GM19351 (cell line): ENCODE results near the gene FBXL15.

ENCODE experiments used
- ATAC-seq: cut with Tn5 transposase; IDR thresholded peaks from one replicate; pipeline ENCODE4 v1.9.1; 2021; ENCODE audit warnings: mild to moderate bottlenecking, moderate library complexity; ENCODE audit not compliant: unreplicated experiment

The FBXL15 gene

DNA sequence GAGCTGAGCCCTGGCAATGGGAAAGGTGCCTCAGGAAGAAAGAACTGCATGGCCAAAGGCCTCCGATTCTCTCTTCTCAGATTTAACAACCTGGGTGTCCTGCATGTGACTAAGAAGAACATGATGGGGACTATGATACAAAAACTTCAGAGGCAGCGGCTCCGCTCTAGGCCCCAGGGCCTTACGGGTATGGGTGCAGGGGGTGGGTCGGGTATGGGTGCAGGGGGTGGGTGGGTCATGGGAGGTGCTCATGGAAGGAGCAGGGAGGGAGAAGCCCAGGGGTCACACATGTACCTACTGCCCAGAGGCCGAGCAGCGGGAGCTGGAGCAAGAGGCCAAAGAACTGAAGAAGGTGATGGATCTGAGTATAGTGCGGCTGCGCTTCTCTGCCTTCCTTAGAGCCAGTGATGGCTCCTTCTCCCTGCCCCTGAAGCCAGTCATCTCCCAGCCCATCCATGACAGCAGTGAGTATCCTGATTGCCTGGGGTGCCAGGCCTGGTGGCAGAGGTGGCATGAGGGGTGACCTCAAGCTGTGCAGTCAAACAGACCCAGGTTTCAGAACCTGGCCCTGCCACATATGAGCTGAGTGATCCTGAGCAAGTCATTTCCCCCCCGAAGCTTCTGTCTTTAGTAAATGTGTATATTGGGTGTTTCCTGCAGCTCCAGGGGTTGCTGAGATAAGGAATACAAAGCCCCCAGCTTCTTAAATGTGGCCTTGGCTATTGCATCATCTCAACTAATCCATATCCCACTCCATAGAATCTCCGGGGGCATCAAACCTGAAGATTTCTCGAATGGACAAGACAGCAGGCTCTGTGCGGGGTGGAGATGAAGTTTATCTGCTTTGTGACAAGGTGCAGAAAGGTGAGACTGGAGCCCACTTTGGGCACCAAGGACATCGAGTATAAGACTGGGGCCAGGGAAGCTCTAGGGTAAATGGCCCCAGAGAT, 23.1 kb upstream of the FBXL15 start:
- no peak for ATAC-seq

DNA sequence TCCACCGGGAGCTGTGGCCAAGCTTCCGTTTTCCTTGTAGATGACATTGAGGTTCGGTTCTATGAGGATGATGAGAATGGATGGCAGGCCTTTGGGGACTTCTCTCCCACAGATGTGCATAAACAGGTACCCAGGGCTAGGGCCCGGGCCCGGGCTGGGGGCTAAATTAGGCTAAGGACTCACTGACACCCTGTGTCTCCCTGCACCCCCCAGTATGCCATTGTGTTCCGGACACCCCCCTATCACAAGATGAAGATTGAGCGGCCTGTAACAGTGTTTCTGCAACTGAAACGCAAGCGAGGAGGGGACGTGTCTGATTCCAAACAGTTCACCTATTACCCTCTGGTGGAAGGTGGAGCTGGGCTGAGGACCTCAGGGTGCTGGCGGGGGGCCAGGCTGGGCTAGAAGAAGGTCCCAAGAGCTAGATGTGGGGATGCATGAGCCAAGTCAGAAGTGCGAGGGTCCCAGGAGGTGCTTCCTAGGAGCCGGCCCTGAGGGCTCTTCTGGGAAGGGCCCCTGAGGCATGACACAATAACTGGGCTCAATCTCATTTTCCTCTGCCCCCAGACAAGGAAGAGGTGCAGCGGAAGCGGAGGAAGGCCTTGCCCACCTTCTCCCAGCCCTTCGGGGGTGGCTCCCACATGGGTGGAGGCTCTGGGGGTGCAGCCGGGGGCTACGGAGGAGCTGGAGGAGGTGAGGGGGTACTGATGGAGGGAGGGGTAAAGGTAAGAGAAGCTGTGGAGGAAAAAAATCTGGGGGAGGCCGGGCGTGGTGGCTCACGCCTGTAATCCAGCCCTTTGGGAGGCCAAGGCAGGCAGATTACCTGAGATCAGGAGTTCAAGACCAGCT, 22.2 kb upstream of the FBXL15 start:
- ATAC-seq = no peak

- ATAC-seq = peak; percentile 43
These were observed 21.2 kb upstream of the FBXL15 start for GRCh38 chr10:102399217-102400021.

- ATAC-seq = no peak
These were observed 20.6 kb upstream of the FBXL15 start for GRCh38 chr10:102400076-102400475.

- ATAC-seq = no peak
These were observed 19.9 kb upstream of the FBXL15 start for GRCh38 chr10:102400598-102401341.

DNA sequence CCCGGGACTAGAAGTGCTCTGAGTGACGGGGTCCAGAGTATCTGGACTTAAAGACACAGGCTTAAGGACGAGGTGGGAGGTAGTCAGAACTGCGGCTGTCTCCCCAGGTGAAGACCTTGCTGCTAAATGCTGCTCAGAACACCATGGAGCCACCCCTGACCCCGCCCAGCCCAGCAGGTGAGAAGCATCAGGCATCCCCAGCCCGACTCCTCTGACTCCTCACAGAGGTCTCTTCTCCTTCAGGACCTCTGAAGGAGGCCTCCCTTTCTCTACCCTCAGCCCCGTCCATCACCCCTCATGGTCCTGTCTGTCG, 19.3 kb upstream of the FBXL15 start:
- ATAC-seq = no peak

- ATAC-seq = no peak
These were observed 18.7 kb upstream of the FBXL15 start for GRCh38 chr10:102401735-102402511.

- no peak for ATAC-seq
These were observed 18.1 kb upstream of the FBXL15 start for GRCh38 chr10:102402512-102402896.

GRCh38 chr10:102403115-102403514, 17.5 kb upstream of the FBXL15 start:
- no peak for ATAC-seq

DNA sequence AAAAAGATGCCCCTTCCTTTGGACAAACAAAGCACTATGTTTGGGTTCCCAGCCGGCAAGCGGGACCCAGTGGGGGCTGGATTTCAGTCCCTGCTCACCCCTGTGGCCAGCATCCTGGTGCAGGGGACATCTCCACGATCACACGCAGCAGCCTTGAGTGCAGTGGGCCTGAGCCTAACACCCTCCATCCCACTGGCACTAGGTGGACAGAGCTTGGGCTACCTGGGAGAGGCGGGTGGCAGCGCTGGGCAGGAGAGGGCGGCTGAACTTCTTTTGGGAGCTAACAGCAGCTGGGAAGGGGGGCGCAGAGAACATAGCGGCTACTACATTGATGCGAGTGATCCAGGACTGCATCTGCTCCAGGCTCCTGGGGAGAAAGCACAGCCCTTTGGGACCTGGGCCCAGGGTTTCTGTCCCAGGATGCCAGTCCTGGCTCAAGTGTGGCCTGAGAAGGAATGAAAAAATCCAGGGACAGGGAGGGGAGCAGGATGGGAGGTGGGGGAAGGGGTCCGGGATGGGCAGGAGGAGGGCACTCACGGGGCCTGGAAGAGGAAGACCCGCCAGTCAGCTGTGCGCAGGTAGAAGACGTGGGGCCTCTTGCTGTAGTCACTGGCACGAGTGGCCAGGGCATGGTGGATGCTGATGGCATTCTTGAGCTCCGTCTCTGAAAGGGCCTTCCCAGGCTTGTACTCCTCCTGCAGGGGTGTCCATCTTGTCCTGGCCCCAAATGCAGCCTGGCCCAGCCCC, 16.1 kb upstream of the FBXL15 start:
- no peak for ATAC-seq

DNA sequence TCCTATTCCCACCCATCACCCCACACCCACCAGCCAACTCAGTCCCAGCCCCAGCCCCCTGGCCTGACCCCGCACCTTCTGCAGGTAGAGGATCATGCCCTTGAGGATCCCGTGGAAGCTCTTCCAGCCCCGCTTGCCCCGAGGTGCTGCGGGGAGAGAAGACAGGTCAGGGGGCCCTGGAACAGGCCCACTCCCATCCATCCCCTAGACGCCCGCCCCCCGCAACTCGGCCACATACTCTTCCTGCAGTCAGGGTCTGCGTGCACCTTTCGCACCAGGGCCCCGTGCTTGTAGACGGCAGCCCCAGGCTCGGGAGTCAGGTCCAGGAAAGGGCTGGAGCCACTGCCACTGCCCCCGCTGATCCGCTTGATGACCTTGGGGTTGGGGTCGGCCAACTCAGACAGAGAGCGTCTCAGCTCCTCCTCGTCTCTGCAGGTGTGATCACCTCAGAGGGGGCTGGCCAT, 15.5 kb upstream of the FBXL15 start:
- ATAC-seq = no peak

DNA sequence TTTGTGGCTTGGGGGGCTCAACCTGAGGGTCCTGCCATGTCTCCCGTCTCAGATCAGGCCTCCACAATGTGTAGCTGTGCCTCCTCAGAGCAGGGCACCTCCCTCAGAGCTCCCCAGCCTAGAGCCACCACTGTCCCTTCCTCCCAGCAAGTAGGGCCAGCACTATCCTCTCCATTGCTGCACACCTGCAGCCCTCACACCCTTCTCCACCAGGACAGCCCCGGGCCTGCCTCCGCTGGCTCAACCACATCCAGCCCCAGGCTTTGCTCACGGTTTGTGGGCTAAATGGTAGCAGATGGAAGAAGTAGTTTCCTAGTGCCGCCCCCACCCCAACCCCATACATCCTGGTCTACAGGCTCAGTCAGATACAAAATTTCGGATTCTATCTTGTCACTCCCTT, 15.0 kb upstream of the FBXL15 start:
- ATAC-seq = no peak

GRCh38 chr10:102406815-102407214, 13.8 kb upstream of the FBXL15 start:
- no peak for ATAC-seq

DNA sequence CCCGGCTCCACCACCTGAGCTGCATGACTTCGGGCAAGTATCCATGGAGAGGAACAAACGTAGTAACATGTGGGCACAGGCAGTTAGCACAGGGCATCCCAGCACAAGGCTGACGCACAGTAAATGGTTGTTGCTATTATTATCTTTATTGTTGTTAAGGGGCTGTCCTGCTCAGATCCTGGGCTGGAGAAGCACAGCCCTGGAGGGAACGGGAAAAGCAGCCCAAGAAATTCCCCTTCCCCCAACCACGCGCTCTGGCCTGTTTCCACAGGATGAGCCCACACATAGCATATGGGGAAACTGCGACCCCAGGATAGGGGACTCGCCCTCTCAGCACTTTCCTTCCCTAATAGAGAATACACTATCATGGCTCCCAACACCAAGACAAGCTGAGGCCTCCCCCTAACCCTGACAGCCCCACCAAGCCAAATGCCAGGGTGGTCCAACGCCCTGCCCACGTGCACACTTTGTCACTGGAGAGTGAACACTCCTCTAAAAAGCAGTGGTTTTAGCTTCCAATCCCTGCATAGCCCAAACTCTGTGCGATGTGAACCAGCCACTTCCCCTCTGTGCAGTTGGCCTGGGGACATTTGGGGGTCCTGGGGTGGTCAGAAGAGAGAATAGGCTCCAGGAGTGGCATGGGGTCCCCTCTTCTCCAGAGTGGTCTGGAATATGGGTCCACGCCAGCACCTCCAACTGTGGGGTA, 13.1 kb upstream of the FBXL15 start:
- ATAC-seq = no peak

- ATAC-seq = no peak
These were observed 12.4 kb upstream of the FBXL15 start for GRCh38 chr10:102408131-102408727.

DNA sequence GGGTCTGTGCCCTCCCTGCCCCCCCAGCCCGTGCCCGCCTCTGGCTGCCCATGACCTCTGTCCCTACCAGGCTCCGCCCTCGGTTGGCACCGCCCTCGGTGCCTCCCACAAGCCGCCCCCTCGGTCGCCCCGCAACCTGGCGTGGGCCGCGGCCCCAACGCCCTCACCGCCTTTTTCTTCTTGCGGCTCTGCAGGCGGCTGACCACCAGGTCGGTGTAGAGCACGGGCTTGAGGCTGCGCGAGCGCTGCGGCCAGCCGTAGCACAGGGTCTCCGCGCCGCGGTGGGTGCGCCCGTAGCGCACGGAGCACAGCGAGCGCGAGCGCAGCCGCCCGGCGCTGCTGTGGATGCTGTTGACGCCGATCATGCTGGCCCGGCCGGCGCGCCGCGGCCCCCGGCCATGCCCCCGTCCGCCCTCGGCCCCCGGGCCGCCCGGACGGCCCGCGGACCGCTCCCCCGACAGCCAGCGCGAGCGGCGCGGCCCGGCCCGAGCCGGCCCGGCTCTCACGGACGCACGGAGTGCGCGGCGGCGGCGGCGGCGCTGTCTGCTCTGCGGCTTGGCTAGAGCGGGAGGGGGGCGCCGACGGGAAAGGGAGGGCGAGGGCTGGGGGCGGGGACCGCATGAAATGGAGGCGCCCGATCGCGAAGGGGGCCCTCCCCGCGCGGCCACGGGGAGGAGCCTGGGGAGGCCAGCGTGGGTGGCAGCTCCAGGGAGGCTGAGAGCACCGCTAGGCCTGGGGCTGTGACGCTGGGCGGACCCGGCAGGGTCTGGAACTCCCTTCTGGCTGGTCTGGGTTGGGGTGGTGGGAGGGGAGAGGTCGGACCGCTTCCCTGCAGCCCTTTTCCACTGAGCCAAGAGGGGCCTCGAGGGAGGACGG, 11.7 kb upstream of the FBXL15 start:
- ATAC-seq = no peak
